Lung (tissue), 16 donors: ENCODE data around the gene TMEM63A. TPM values are rescaled to one million over a fixed set of nuclear protein-coding genes. Genes with fewer than 3 reads are reported as not detected.

Experiments
- ATAC-seq: fragments of 200-7000 bp; cut with Tn5 transposase; one replicate; pipeline ENCODE4 v1.9.1; 2020; ENCODE audit warnings: moderate number of reproducible peaks; ENCODE audit not compliant: insufficient read depth, low FRiP score
- DNase-seq, 3 donors: peaks; one replicate each; pipeline ENCODE4 v3.0.0-alpha.2; 2013 to 2017
- H3K27ac ChIP-seq, 2 donors: one replicate each; pipeline ENCODE4 v1.5.1; 2013; ENCODE audit warnings: mild to moderate bottlenecking in 2 of 2, moderate library complexity in 2 of 2, control low read depth in 1 of 2, inconsistent platforms in 1 of 2, low read depth in 1 of 2, low read length in 1 of 2
- H3K27me3 ChIP-seq, 3 donors: one replicate each; pipeline ENCODE4 v1.5.1; 2013; ENCODE audit warnings: low read length in 2 of 3; ENCODE audit not compliant: control insufficient read depth in 3 of 3, insufficient read depth in 3 of 3
- H3K36me3 ChIP-seq, 4 donors: one replicate each; pipeline ENCODE4 v1.5.1; 2013; ENCODE audit warnings: low read length in 4 of 4, mild to moderate bottlenecking in 1 of 4, moderate library complexity in 1 of 4; ENCODE audit not compliant: control insufficient read depth in 4 of 4, insufficient read depth in 4 of 4
- H3K4me1 ChIP-seq, 5 donors: one replicate each; pipeline ENCODE4 v1.5.1; 2013; ENCODE audit warnings: low read length in 5 of 5, mild to moderate bottlenecking in 2 of 5, moderate library complexity in 1 of 5; ENCODE audit not compliant: control insufficient read depth in 5 of 5, insufficient read depth in 5 of 5
- H3K4me3 ChIP-seq: one replicate; pipeline ENCODE4 v1.5.1; 2013; ENCODE audit warnings: mild to moderate bottlenecking, control low read depth, moderate library complexity
- H3K9ac ChIP-seq, 2 donors: one replicate each; pipeline ENCODE4 v1.5.1; 2013; ENCODE audit warnings: low read length in 2 of 2, control low read depth in 1 of 2; ENCODE audit not compliant: insufficient read depth in 1 of 2
- H3K9me3 ChIP-seq, 4 donors: one replicate each; pipeline ENCODE4 v1.5.1; 2013; ENCODE audit warnings: low read length in 3 of 4, mild to moderate bottlenecking in 1 of 4, moderate library complexity in 1 of 4; ENCODE audit not compliant: control insufficient read depth in 4 of 4, insufficient read depth in 3 of 4
- CTCF ChIP-seq: IDR thresholded peaks from 2 replicates; pipeline ENCODE4 v1.5.1; 2012; ENCODE audit warnings: mild to moderate bottlenecking; ENCODE audit errors: control extremely low read depth, extremely low read depth
- WGBS, 2 donors: extraction: QIAGEN DNeasy Blood & Tissue Kit; methylation state at CpG; one replicate each; pipeline ENCODE4 v1.1.7; 2013; 5-methylcytosine and 5-hydroxymethylcytosine counted together
- long read RNA-seq, 5 donors: transcript quantifications; one replicate each; lab custom pipeline, GENCODE V29; 2026
- polyA plus RNA-seq, 2 donors: library from polyadenylated mRNA; stranded (reverse); fragments of 200-250 nt; gene quantifications; one replicate each; pipeline ENCODE4 v1.2.1, GENCODE V29; 2013
- total RNA-seq, 2 donors: library from RNA; depleted of rRNA in 1 of 2; stranded (reverse); fragments of >200 nt in 1 of 2; gene quantifications; one replicate each; pipeline ENCODE4 v1.2.1, GENCODE V29; 2014 to 2021
- donor health status: control.
- donor health status: control.
- donor health status: Bipolar disorder and iron deficiency.
- donor health status: healthy.
- donor health status: DM: yes; HTN: yes; CAD: no.

The TMEM63A gene
- 100 to 1,000 TPM in 1 of 2 donors, 10 to 100 TPM in 1; 95.5 to 108 TPM for total RNA-seq
- 10 to 100 TPM; 26.1 to 50.6 TPM for polyA plus RNA-seq
- long read RNA-seq, donor 1, partial matches to known transcripts: 15 of 16 reads
- long read RNA-seq, donor 1, other reads (novel, unspliced or antisense): 0 of 16 reads
- long read RNA-seq, donor 2, full-length matches to known transcripts: 2 of 2 reads
- long read RNA-seq, donor 2, partial matches to known transcripts: 0 of 2 reads
- long read RNA-seq, donor 2, other reads (novel, unspliced or antisense): 0 of 2 reads
- long read RNA-seq, donor 3, partial matches to known transcripts: 0 of 5 reads
- long read RNA-seq, donor 3, other reads (novel, unspliced or antisense): 0 of 5 reads
- long read RNA-seq, donor 4, full-length matches to known transcripts: 1 of 1 reads
- long read RNA-seq, donor 4, partial matches to known transcripts: 0 of 1 reads
- long read RNA-seq, donor 4, other reads (novel, unspliced or antisense): 0 of 1 reads
- long read RNA-seq, donor 5, partial matches to known transcripts: 23 of 25 reads
- long read RNA-seq, donor 5, other reads (novel, unspliced or antisense): 0 of 25 reads

DNA sequence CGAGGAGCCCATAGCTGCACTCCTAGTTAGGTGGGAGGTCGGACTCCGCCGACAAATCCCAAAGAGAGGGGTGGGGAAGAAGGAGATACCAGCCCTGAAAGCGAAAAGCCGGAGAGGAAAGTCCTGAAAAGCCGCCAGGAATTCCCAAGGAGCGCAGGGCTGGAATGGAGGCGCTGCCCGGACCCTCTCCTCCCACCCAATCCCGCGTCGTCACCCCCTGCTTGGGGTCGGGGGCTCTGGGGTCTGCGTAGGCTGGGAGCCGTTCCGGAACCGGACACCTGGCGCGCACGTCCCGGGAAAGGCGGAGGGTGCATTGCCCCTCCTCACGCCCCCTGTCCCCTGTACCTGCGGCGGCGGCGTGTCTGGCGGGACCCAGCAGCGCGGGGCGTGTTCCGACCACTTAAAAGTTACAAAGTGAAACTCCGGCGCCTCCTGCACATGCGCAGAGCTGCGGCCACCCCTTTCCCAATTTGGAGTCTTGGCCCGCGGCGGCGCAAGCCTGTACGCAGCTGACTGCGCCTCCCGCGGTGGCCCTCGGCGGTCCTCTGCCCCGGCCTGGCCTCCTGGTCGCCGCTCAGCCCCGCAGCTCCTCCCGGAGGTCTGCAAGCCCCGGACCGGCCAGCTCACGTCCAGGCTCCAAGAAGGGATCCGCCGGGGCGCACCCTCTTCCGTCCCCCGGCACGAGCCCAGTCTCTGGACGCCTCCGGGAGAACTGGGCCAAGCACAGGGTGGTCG, at the start of gene TMEM63A:
TSS of gene TMEM63A (minus strand) at position 422 of the 735 bp plus-strand sequence. CDS start 4,800 bp downstream, outside the sequence.
- peak; percentile 94 to 96 (median 95) for DNase-seq

DNA sequence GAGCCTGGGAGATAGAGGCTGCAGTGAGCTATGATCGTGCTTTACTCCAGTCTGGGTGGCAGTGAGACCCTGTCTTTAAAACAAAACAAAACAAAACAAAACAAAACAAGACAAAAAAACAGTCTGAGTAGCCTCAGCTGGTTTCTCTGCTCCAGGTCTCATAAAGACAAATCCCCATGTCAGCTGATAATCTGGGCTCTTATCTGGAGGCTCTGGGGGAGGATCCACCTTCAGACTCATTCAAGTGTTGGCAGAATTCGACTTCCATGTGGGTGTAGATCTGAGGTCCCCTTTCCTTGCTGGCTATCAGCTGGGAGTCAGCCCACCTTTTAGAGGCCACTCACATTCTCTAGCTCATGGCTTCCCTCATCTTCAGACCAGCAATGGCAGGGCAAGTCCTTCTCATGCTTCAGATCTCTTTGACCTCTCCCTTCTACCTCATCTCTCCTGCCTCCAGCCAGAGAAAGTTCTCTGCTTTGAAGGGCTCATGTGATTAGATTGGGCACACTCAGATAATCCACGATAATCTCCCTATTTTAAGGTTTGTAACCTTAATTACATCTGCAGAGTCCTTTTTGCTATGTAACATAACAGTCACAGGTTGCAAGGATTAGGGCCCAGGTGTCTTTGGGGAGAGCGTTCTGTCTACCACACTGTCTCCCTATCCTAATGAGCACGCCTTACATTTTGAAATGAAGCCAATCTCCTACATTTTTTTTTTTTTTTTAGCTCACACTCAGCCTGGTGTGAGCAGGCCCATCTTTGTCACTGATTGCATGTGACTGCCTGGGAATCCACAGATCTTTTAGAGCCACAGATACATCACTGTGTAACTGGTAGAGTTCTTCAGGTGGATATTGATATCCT, 49.3 kb upstream of the TMEM63A start:
- H3K9ac ChIP-seq: no peak overlapping the region
- no peak for ATAC-seq

More for the DNA sequence above, at the start of gene TMEM63A:
- H3K4me3 ChIP-seq: peak within 1 kb of the TSS; percentile 96
- peak; percentile 82 for ATAC-seq
- H3K9me3 ChIP-seq: no peaks in the 10 kb centered on the region
- H3K27me3 ChIP-seq: no peaks in the 10 kb centered on the region
- TF ChIP-seq CTCF: peak; percentile 15
- H3K4me1 ChIP-seq: peaks cover 20 to 44% (median 27%) of the 10 kb centered on the region in 5 donors
- H3K27ac ChIP-seq: peak within 1 kb of the TSS; percentile 79 to 97
- H3K36me3 ChIP-seq: peaks cover 0 to 11% (median 5%) of the 10 kb centered on the region in 4 donors
- peak within 1 kb of the TSS; percentile 77 to 85 for H3K9ac ChIP-seq
- WGBS, 2 donors: 0 to 1% methylated on average over 52 to 64 of the region's 64 CpGs

More for the DNA sequence above, 49.3 kb upstream of the TMEM63A start:
- WGBS, 2 donors: 85 to 90% methylated on average over 5 of the region's 5 CpGs
- no peak overlapping the region for H3K27ac ChIP-seq
- DNase-seq: no peak
- H3K4me1 ChIP-seq: no peaks in the 10 kb centered on the region
- no peaks in the 10 kb centered on the region for H3K9me3 ChIP-seq
- H3K27me3 ChIP-seq: no peaks in the 10 kb centered on the region
- no peaks in the 10 kb centered on the region for H3K36me3 ChIP-seq
- H3K4me3 ChIP-seq: no peak overlapping the region
- TF ChIP-seq CTCF: no peak
